GM21529 (cell line): ENCODE data around the gene POLQ.
"Not testable (repeated sequence)": the region's sequence is repeated elsewhere in the genome, so short reads cannot be mapped to it uniquely, and the experiment has no call there.

Experiments used
- ATAC-seq: cut with Tn5 transposase; IDR thresholded peaks from one replicate; pipeline ENCODE4 v1.9.1; 2021; ENCODE audit not compliant: unreplicated experiment

POLQ gene

GRCh38 chr3:121430664-121431215 is 115.0 kb downstream of the POLQ start:
- no peak for ATAC-seq

- no peak for ATAC-seq
These were observed 121.2 kb downstream of the POLQ start for GRCh38 chr3:121424549-121424948.

- ATAC-seq, result no peak
These were observed 127.6 kb downstream of the POLQ start for GRCh38 chr3:121418182-121418581.

GRCh38 chr3:121414924-121415323 is 130.9 kb downstream of the POLQ start:
- no peak for ATAC-seq

DNA sequence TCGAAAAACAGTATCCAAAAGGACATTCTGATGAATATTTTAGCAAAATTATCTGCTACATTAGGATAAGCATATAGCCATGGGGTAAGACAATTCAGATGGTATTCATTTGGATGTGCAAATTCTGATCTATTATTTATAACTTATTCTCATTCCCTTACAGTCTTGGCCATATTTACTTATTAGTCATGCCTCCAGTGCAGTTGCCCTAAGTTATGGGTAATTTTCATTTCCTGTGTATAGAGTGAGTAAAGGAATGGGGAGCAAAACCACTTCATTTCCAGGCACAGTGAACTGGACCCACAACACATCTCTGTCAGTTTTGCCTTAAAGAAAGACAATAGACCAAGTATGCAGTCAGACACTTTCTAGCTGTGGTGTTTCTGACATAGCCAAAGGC is 134.3 kb downstream of the POLQ start:
- ATAC-seq, result no peak

GRCh38 chr3:121405631-121406030 is 140.2 kb downstream of the POLQ start:
- ATAC-seq, result no peak

DNA sequence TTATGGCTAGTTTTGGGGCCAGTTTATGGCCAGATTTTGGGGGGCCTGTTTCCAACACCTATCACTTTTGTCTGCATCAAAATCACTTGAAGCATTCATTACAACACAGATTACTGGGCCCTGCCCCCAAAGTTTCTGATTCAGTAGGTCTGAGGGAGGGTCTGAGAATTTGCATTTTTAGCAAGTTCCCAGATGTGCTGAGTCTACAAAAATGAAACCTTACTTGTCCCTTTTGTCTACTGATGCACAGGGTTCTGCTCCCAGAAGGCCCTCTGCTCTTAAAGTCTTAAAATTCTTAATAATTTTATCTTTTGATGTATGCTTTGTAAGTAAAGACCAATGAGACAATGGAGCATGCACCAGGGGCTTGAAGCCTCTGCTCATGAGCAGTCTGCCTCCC is 146.0 kb downstream of the POLQ start:
- no peak for ATAC-seq

- ATAC-seq, result not testable (repeated sequence)
These were observed 147.7 kb downstream of the POLQ start for GRCh38 chr3:121398051-121398450.

DNA sequence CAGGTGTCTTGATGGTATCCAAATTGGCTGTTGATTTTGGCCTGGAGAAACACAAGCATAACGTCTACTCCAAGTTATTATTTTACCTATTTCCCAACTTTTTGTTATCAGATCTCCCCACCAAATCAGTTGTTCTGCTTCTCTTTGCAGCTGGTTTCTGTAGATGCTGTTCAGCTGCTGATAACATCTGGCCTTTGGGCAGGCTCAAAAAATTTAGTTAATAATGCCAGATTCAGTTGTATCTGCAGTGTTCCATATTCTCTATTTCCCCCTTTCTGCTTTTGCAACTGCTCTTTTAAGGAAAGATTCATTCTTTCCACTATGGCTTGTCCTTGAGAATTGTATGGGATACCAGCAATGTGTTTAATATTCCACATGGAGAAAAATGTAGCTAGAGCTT is 149.8 kb downstream of the POLQ start:
- ATAC-seq, result not testable (repeated sequence)

GRCh38 chr3:121388308-121388707 is 157.5 kb downstream of the POLQ start:
- not testable (repeated sequence) for ATAC-seq
